Endodermal cell (in vitro differentiated cells): ENCODE measurements around the gene WSCD1. TPM values are rescaled to one million over a fixed set of nuclear protein-coding genes. Genes with fewer than 3 reads are reported as not detected.

ENCODE experiments used
- DNase-seq: peaks from one replicate; pipeline ENCODE4 v3.0.0-alpha.2; 2017
- H3K27ac ChIP-seq: 2 replicates; pipeline ENCODE4 v1.5.1; 2013; ENCODE audit warnings: mild to moderate bottlenecking, low read depth, low read length, moderate library complexity
- H3K27me3 ChIP-seq: 2 replicates; pipeline ENCODE4 v1.6.1; 2013; ENCODE audit warnings: mild to moderate bottlenecking, low read length, moderate library complexity; ENCODE audit not compliant: insufficient read depth, control insufficient read depth, poor library complexity, severe bottlenecking
- H3K36me3 ChIP-seq: 2 replicates; pipeline ENCODE4 v1.7.0; 2013; ENCODE audit warnings: mild to moderate bottlenecking, low read length, moderate library complexity; ENCODE audit not compliant: control insufficient read depth, insufficient read depth
- H3K4me1 ChIP-seq: one replicate; pipeline ENCODE4 v1.7.0; 2013; ENCODE audit warnings: low read length; ENCODE audit not compliant: control insufficient read depth, insufficient read depth
- H3K4me3 ChIP-seq: 2 replicates; pipeline ENCODE4 v1.5.1; 2013; ENCODE audit warnings: mild to moderate bottlenecking, low read length, moderate library complexity
- H3K9ac ChIP-seq: 2 replicates; pipeline ENCODE4 v1.6.1; 2013; ENCODE audit warnings: mild to moderate bottlenecking, low read length, moderate library complexity; ENCODE audit not compliant: poor library complexity, severe bottlenecking; ENCODE audit errors: extremely low read depth
- H3K9me3 ChIP-seq: 2 replicates; pipeline ENCODE4 v1.6.1; 2013; ENCODE audit warnings: mild to moderate bottlenecking, low read length, moderate library complexity; ENCODE audit not compliant: control insufficient read depth
- H3K27ac Mint-ChIP-seq: 2 replicates; pipeline ENCODE4 v1.8.0; 2020; ENCODE audit warnings: mixed read lengths
- H3K27me3 Mint-ChIP-seq: 2 replicates; pipeline ENCODE4 v1.8.0; 2021; ENCODE audit warnings: mild to moderate bottlenecking, mixed read lengths; ENCODE audit not compliant: insufficient read depth
- H3K36me3 Mint-ChIP-seq: 2 replicates; pipeline ENCODE4 v1.8.0; 2020; ENCODE audit warnings: low read depth, mixed read lengths
- H3K4me1 Mint-ChIP-seq: 2 replicates; pipeline ENCODE4 v1.8.0; 2020; ENCODE audit warnings: mixed read lengths
- H3K4me3 Mint-ChIP-seq: 2 replicates; pipeline ENCODE4 v1.8.0; 2020; ENCODE audit warnings: mild to moderate bottlenecking, moderate library complexity, mixed read lengths
- H3K9me3 Mint-ChIP-seq: 2 replicates; pipeline ENCODE4 v1.8.0; 2020; ENCODE audit warnings: mild to moderate bottlenecking, mixed read lengths
- WGBS, 2 experiments: methylation state at CpG; one replicate each; pipeline versions ENCODE4 v1.1.5 to v1.1.7; 2013; ENCODE audit warnings: missing lambda C conversion rate in 2 of 2, mixed read lengths in 1 of 2; ENCODE audit not compliant: insufficient coverage in 1 of 2, insufficient read length in 1 of 2; 5-methylcytosine and 5-hydroxymethylcytosine counted together
- total RNA-seq, 2 donors: library from RNA; stranded (reverse); fragmentation: NEBNext Ultra II Directional in 1 of 2; extraction: Animal tissue kit (Norgen Biotek cat#: 25700) in 1 of 2; gene quantifications; 2 replicates in 1 of 2; 3 replicates in 1 of 2; pipeline ENCODE4 v1.2.1, GENCODE V29; 2021
- TF ChIP-seq, protein P1 (sequence below): fragments of 200-600 bp; sonication (generic); conservative IDR thresholded peaks from 2 replicates; pipeline ENCODE4 v1.5.0; 2021; ENCODE audit warnings: antibody characterized with exemption, mild to moderate bottlenecking

The WSCD1 gene
- total RNA-seq, 2 donors from 2014 or later, result 6.5 to 7.7 TPM

DNA sequence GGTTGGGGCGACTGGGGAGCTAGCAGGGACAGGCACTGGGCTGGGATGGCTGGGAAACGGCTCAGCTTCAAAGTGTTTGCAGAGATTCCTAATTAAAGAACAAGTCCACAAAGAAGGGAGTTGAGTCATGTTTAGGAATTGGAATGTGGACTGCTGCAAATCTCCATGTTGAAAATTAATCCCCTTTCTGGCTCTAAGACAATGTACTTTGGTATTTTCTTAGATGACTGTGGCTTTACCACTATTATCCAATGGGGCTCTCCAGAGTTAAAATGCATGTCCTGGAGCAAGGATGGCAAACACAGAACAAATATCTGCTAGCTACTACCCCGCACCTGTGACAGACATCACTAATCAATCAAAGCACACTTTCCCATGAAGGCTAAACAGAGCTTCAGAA, 22.2 kb upstream of the WSCD1 start:
- H3K27ac ChIP-seq, result no peak overlapping the region
- H3K27ac Mint-ChIP-seq, result no peak overlapping the region
- no peaks in the 10 kb centered on the region for H3K9me3 Mint-ChIP-seq
- H3K36me3 ChIP-seq, result no peaks in the 10 kb centered on the region
- H3K9ac ChIP-seq, result no peak overlapping the region
- TF ChIP-seq, protein P1, sequence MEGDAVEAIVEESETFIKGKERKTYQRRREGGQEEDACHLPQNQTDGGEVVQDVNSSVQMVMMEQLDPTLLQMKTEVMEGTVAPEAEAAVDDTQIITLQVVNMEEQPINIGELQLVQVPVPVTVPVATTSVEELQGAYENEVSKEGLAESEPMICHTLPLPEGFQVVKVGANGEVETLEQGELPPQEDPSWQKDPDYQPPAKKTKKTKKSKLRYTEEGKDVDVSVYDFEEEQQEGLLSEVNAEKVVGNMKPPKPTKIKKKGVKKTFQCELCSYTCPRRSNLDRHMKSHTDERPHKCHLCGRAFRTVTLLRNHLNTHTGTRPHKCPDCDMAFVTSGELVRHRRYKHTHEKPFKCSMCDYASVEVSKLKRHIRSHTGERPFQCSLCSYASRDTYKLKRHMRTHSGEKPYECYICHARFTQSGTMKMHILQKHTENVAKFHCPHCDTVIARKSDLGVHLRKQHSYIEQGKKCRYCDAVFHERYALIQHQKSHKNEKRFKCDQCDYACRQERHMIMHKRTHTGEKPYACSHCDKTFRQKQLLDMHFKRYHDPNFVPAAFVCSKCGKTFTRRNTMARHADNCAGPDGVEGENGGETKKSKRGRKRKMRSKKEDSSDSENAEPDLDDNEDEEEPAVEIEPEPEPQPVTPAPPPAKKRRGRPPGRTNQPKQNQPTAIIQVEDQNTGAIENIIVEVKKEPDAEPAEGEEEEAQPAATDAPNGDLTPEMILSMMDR, result no peak
- no peak overlapping the region for H3K4me3 ChIP-seq
- no peaks in the 10 kb centered on the region for H3K4me1 ChIP-seq
- no peak overlapping the region for H3K4me3 Mint-ChIP-seq
- no peaks in the 10 kb centered on the region for H3K27me3 ChIP-seq
- no peaks in the 10 kb centered on the region for H3K4me1 Mint-ChIP-seq
- no peak for DNase-seq
- 90 to 100% methylated on average over 2 to 3 of the region's 3 CpGs for WGBS, 2 experiments
- peaks cover 16% of the 10 kb centered on the region for H3K27me3 Mint-ChIP-seq
- no peaks in the 10 kb centered on the region for H3K36me3 Mint-ChIP-seq
- no peaks in the 10 kb centered on the region for H3K9me3 ChIP-seq

DNA sequence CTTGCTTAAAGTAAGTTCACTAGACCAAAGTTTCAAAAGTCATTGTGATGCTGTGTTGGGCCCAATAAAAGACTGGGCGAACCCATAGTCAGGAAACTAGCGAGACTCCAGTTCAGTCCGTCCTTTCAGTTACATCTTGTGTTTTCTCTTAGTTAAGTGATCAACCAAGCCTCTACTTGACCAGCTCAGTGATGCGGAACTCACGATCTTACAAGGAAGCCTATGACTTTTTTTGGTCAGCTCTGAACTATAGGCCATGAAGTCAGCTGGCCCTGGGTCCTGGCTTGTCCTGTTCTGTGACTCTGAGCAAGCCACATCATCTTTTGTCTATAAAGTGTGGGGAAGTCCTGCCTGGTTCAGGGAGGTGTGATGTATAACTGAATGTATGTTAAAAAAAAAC, 21.7 kb upstream of the WSCD1 start:
- H3K4me1 ChIP-seq, result no peaks in the 10 kb centered on the region
- no peaks in the 10 kb centered on the region for H3K9me3 Mint-ChIP-seq
- no peak overlapping the region for H3K9ac ChIP-seq
- no peaks in the 10 kb centered on the region for H3K4me1 Mint-ChIP-seq
- no peak overlapping the region for H3K4me3 ChIP-seq
- peaks cover 14% of the 10 kb centered on the region for H3K27me3 Mint-ChIP-seq
- WGBS, 2 experiments, result 97 to 98% methylated on average over 5 of the region's 5 CpGs
- H3K27ac Mint-ChIP-seq, result no peak overlapping the region
- no peak for DNase-seq
- H3K27ac ChIP-seq, result no peak overlapping the region
- no peaks in the 10 kb centered on the region for H3K36me3 Mint-ChIP-seq
- H3K27me3 ChIP-seq, result no peaks in the 10 kb centered on the region
- TF ChIP-seq, protein P1, result no peak
- H3K36me3 ChIP-seq, result no peaks in the 10 kb centered on the region
- H3K9me3 ChIP-seq, result no peaks in the 10 kb centered on the region
- no peak overlapping the region for H3K4me3 Mint-ChIP-seq

DNA sequence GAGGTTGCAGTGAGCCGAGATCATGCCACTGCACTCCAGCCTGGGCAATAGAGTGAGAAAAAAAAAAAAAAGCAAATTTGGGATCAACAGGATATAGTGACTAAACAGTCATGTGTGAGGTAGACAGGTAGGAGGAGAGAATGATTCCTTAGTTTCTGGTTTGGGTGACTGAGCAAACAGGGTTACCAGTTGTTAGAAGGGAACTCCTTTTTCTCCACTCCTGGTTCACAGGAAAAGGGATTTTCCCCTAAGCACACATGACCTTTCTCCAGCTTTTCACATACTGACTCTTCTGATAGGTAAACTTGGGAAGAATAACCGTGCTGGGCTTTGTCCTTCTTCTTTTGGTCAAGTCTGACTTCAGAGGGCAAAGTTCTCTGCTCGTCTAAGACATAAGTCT, 17.3 kb upstream of the WSCD1 start:
- Mint-ChIP-seq H3K4me3 (no peak overlapping the region), H3K27ac (no peak overlapping the region), H3K27me3 (peaks cover 13% of the 10 kb centered on the region), H3K36me3 (no peaks in the 10 kb centered on the region), H3K4me1 (peaks cover 8% of the 10 kb centered on the region), H3K9me3 (no peaks in the 10 kb centered on the region)
- DNase-seq, result no peak
- Histone ChIP-seq H3K9me3 (no peaks in the 10 kb centered on the region), H3K4me1 (no peaks in the 10 kb centered on the region), H3K36me3 (no peaks in the 10 kb centered on the region), H3K27me3 (no peaks in the 10 kb centered on the region), H3K27ac (no peak overlapping the region), H3K9ac (no peak overlapping the region), H3K4me3 (no peak overlapping the region)
- TF ChIP-seq, protein P1, result no peak
- 84 to 100% methylated on average over 1 to 3 of the region's 3 CpGs for WGBS, 2 experiments
